A673 (cell line): ENCODE data around the gene COL28A1.

ENCODE experiments used
- EZH2 ChIP-seq: fragments of 200-600 bp; sonication (generic); IDR thresholded peaks from 2 replicates; pipeline ENCODE4 v1.6.1; 2017; ENCODE audit warnings: borderline replicate concordance, low read depth, mild to moderate bottlenecking, mixed read lengths, antibody characterized with exemption, low read length; ENCODE audit not compliant: poor library complexity, severe bottlenecking
- TF ChIP-seq, protein P1 (sequence below): fragments of 300-800, 200-600 bp; sonication (generic); conservative IDR thresholded peaks from 2 replicates; pipeline ENCODE4 v1.5.1; 2017; ENCODE audit warnings: low read depth, mild to moderate bottlenecking, antibody characterized with exemption, low read length, moderate library complexity, mixed read lengths

DNA sequence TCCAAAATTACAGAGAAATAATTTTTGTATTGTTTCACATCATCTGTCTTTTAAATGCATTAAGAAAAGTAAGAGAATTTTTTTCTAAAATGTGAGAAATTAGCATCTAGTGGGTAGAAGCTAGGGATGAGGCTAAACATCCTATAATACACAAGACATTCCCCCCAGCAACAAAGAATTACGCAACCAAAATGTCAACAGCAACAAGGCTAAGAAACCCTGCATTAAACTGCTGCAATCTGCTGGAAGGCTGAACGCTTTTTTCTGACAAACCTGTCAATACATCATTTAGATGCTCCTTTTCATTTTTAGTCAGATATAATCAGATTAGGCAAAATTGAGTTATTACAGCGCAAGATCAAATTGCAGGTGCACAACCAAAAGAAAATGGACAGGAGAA, 191.1 kb downstream of the COL28A1 start:
- TF ChIP-seq EZH2: no peak
- TF ChIP-seq, protein P1, sequence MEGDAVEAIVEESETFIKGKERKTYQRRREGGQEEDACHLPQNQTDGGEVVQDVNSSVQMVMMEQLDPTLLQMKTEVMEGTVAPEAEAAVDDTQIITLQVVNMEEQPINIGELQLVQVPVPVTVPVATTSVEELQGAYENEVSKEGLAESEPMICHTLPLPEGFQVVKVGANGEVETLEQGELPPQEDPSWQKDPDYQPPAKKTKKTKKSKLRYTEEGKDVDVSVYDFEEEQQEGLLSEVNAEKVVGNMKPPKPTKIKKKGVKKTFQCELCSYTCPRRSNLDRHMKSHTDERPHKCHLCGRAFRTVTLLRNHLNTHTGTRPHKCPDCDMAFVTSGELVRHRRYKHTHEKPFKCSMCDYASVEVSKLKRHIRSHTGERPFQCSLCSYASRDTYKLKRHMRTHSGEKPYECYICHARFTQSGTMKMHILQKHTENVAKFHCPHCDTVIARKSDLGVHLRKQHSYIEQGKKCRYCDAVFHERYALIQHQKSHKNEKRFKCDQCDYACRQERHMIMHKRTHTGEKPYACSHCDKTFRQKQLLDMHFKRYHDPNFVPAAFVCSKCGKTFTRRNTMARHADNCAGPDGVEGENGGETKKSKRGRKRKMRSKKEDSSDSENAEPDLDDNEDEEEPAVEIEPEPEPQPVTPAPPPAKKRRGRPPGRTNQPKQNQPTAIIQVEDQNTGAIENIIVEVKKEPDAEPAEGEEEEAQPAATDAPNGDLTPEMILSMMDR: no peak
